B cell (primary cell): Measurements from ENCODE around the gene DEAF1. TPM values are rescaled to one million over a fixed set of nuclear protein-coding genes. Genes with fewer than 3 reads are reported as not detected.

Experiments
- ATAC-seq: fragments of 200-7000 bp; cut with Tn5 transposase; one replicate; pipeline ENCODE4 v1.10.0; 2021; ENCODE audit warnings: low read depth, mild to moderate bottlenecking, moderate number of reproducible peaks, moderate library complexity
- CTCF ChIA-PET: fragments of 350-600 bp; sonication (Branson Sonifier 250); formaldehyde crosslinking; loops from one replicate; lab custom pipeline; 2021; ENCODE audit warnings: antibody characterized with exemption, inconsistent platforms; lab: Charles Lee
- POLR2A ChIA-PET: fragments of 350-600 bp; sonication (Branson Sonifier 250); formaldehyde crosslinking; loops from one replicate; lab custom pipeline; 2021; ENCODE audit warnings: antibody characterized with exemption; lab: Charles Lee
- DNase-seq: peaks from one replicate; pipeline ENCODE4 v3.0.0; 2013
- H2AFZ ChIP-seq: 2 replicates; pipeline ENCODE4 v1.6.1; 2012; ENCODE audit warnings: mild to moderate bottlenecking, low read depth, low read length; ENCODE audit not compliant: insufficient read depth, poor library complexity, severe bottlenecking
- H3K27ac ChIP-seq, 2 donors: 1 replicate in 1 of 2; 2 replicates in 1 of 2; pipeline ENCODE4 v1.5.1; 2012 to 2013; ENCODE audit warnings: low read length in 2 of 2, mild to moderate bottlenecking in 2 of 2, moderate library complexity in 1 of 2
- H3K27me3 ChIP-seq, 4 experiments: fragments of 200-600 bp in 1 of 4; sonication (generic) in 1 of 4; replicated peaks in 1 of 4; 1 replicate in 2 of 4; 2 replicates in 2 of 4; pipeline versions ENCODE4 v1.6.1 to v1.7.0; 2013 to 2016; ENCODE audit warnings: low read length in 3 of 4, mild to moderate bottlenecking in 2 of 4, mixed read lengths in 1 of 4, moderate library complexity in 1 of 4; ENCODE audit not compliant: insufficient read depth in 4 of 4, control insufficient read depth in 3 of 4; ENCODE audit errors: control extremely low read depth in 1 of 4
- H3K36me3 ChIP-seq, 2 experiments: replicated peaks in 1 of 2; 1 replicate in 1 of 2; 2 replicates in 1 of 2; pipeline versions ENCODE4 v1.6.1 to v1.7.1; 2013; ENCODE audit warnings: low read length in 1 of 2; ENCODE audit not compliant: insufficient read depth in 2 of 2, control insufficient read depth in 1 of 2; ENCODE audit errors: control extremely low read depth in 1 of 2, extremely low read depth in 1 of 2
- H3K4me1 ChIP-seq, 2 donors: fragments of 200-600 bp in 1 of 2; sonication (generic) in 1 of 2; 1 replicate in 1 of 2; 2 replicates in 1 of 2; pipeline versions ENCODE4 v1.5.1 to v1.6.1; 2013 to 2017; ENCODE audit warnings: low read length in 2 of 2; ENCODE audit not compliant: control insufficient read depth in 2 of 2, insufficient read depth in 2 of 2
- H3K4me2 ChIP-seq: replicated peaks from 2 replicates; pipeline ENCODE3; 2012; ENCODE audit warnings: mild to moderate bottlenecking, low read depth, low read length; ENCODE audit not compliant: poor library complexity, severe bottlenecking
- H3K4me3 ChIP-seq, 5 experiments: fragments of 200-600 bp in 1 of 5; sonication (generic) in 1 of 5; 1 replicate in 3 of 5; 2 replicates in 2 of 5; pipeline versions ENCODE4 v1.5.1 to v1.7.0; 2011 to 2016; ENCODE audit warnings: low read length in 4 of 5, mild to moderate bottlenecking in 4 of 5, low read depth in 2 of 5, control low read depth in 1 of 5, moderate library complexity in 1 of 5; ENCODE audit not compliant: insufficient read depth in 1 of 5; ENCODE audit errors: control extremely low read depth in 1 of 5, extremely low read depth in 1 of 5
- H3K79me2 ChIP-seq: fragments of 200-600 bp; sonication (generic); one replicate; pipeline ENCODE4 v1.6.0; 2016; ENCODE audit warnings: low read length; ENCODE audit not compliant: control insufficient read depth, insufficient read depth
- H3K9ac ChIP-seq: fragments of 200-600 bp; sonication (generic); 2 replicates; pipeline ENCODE4 v1.6.1; 2017; ENCODE audit warnings: mild to moderate bottlenecking, low read length, moderate library complexity
- H3K9me3 ChIP-seq, 3 donors: one replicate each; pipeline versions ENCODE4 v1.6.1 to v1.7.1; 2013; ENCODE audit warnings: low read length in 2 of 3; ENCODE audit not compliant: control insufficient read depth in 2 of 3, insufficient read depth in 1 of 3; ENCODE audit errors: control extremely low read depth in 1 of 3
- H4K20me1 ChIP-seq: 2 replicates; pipeline ENCODE4 v1.6.0; 2012; ENCODE audit warnings: mild to moderate bottlenecking, low read length; ENCODE audit not compliant: insufficient read depth, control insufficient read depth, poor library complexity, severe bottlenecking
- H3K27ac Mint-ChIP-seq: one replicate; pipeline ENCODE4 v1.8.0; 2021; ENCODE audit warnings: mixed read lengths
- H3K27me3 Mint-ChIP-seq: one replicate; pipeline ENCODE4 v1.8.0; 2021; ENCODE audit warnings: mixed read lengths
- H3K4me1 Mint-ChIP-seq: one replicate; pipeline ENCODE4 v1.8.0; 2021; ENCODE audit warnings: mixed read lengths
- H3K4me3 Mint-ChIP-seq: one replicate; pipeline ENCODE4 v1.8.0; 2021; ENCODE audit warnings: mixed read lengths
- H3K9me3 Mint-ChIP-seq: one replicate; pipeline ENCODE4 v1.8.0; 2022; ENCODE audit warnings: mixed read lengths; ENCODE audit not compliant: insufficient read depth
- EZH2 ChIP-seq: IDR thresholded peaks from 2 replicates; pipeline ENCODE4 v1.6.1; 2012; ENCODE audit warnings: borderline replicate concordance, low read depth, mild to moderate bottlenecking, moderate library complexity, low read length; ENCODE audit not compliant: insufficient read depth, poor library complexity, severe bottlenecking
- WGBS: methylation state at CpG from one replicate; pipeline ENCODE4 v1.1.5; 2013; ENCODE audit warnings: missing lambda C conversion rate; ENCODE audit not compliant: insufficient coverage; 5-methylcytosine and 5-hydroxymethylcytosine counted together
- intact Hi-C: fragments of 100-400 bp; cut with micrococcal nuclease; formaldehyde crosslinking; loops from one replicate; pipeline ENCODE4 v1.10.0; 2022
- polyA plus RNA-seq: library from polyadenylated mRNA; depleted of rRNA; stranded (reverse); fragments of >200 nt; gene quantifications from 2 replicates; pipeline ENCODE4 v1.2.3, GENCODE V29; 2012
- total RNA-seq, 2 donors: library from RNA; stranded (reverse); fragments of 120-200 nt in 1 of 2; gene quantifications; 1 replicate in 1 of 2; 2 replicates in 1 of 2; pipeline versions ENCODE4 v1.2.3 to v1.2.4, GENCODE V29; 2013 to 2022
- TF ChIP-seq, protein P1 (sequence below): fragments of 200-600 bp; IDR thresholded peaks from one replicate; pipeline ENCODE4 v1.8.0; 2022; ENCODE audit warnings: antibody characterized with exemption, mild to moderate bottlenecking

Gene DEAF1
- total and polyA plus RNA-seq, 2 donors (not counting 1 experiment from before 2014, with no cell fraction given), result 31.8 to 53.6 TPM

DNA sequence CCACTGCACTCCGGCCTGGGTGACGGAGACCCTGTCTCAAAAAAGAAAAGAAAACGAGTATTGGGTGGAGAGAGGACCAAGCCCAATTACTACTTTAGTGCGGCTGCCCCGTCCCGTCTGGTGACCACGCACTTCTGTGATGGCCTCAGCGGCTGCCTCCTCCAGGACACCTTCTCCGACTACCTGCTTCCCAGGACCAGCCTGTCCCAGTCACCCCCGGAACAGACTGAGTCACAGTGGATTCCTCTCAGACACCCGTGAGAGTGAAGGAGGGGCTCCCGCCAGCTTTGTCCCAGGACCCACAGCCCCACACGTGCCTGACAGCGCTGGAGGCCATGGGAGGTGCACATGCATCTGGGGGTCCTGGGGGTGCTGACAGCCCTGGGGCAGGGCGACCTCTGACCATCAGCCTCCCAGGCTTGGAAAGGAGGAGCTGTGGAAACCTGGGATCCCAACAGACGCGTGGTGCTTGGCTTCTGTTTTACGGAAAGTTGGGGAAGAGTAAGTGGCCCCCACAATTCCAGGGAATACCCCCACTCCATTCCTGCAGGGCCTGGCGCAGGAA lies 53.1 kb downstream of the DEAF1 start:
- Mint-ChIP-seq H3K27me3 (peaks cover 13% of the 10 kb centered on the region), H3K27ac (no peak overlapping the region), H3K4me1 (peaks cover 22% of the 10 kb centered on the region), H3K4me3 (no peak overlapping the region), H3K9me3 (no peaks in the 10 kb centered on the region)
- no peak overlapping the region for H3K4me2 ChIP-seq
- no peak for DNase-seq
- ATAC-seq, result no peak
- peaks cover 2% of the 10 kb centered on the region for H3K79me2 ChIP-seq
- 94% methylated on average over 15 of the region's 19 CpGs for WGBS
- intact Hi-C loops, result no loop called here
- no peak overlapping the region for H2AFZ ChIP-seq
- no peaks in the 10 kb centered on the region for H3K36me3 ChIP-seq
- H3K27me3 ChIP-seq, result peaks cover 0 to 31% (median 17%) of the 10 kb centered on the region in 4 experiments
- peaks cover 0 to 7% (median 0%) of the 10 kb centered on the region in 3 donors for H3K9me3 ChIP-seq
- ChIA-PET POLR2A (no interaction called here), CTCF (no interaction called here)
- H3K9ac ChIP-seq, result no peak overlapping the region
- peaks cover 24 to 34% of the 10 kb centered on the region in 2 donors for H3K4me1 ChIP-seq
- no peak overlapping the region for H3K27ac ChIP-seq
- H4K20me1 ChIP-seq, result peaks cover 16% of the 10 kb centered on the region
- no peak overlapping the region for H3K4me3 ChIP-seq
- TF ChIP-seq EZH2, result no peak
- TF ChIP-seq, protein P1, sequence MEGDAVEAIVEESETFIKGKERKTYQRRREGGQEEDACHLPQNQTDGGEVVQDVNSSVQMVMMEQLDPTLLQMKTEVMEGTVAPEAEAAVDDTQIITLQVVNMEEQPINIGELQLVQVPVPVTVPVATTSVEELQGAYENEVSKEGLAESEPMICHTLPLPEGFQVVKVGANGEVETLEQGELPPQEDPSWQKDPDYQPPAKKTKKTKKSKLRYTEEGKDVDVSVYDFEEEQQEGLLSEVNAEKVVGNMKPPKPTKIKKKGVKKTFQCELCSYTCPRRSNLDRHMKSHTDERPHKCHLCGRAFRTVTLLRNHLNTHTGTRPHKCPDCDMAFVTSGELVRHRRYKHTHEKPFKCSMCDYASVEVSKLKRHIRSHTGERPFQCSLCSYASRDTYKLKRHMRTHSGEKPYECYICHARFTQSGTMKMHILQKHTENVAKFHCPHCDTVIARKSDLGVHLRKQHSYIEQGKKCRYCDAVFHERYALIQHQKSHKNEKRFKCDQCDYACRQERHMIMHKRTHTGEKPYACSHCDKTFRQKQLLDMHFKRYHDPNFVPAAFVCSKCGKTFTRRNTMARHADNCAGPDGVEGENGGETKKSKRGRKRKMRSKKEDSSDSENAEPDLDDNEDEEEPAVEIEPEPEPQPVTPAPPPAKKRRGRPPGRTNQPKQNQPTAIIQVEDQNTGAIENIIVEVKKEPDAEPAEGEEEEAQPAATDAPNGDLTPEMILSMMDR, result no peak

DNA sequence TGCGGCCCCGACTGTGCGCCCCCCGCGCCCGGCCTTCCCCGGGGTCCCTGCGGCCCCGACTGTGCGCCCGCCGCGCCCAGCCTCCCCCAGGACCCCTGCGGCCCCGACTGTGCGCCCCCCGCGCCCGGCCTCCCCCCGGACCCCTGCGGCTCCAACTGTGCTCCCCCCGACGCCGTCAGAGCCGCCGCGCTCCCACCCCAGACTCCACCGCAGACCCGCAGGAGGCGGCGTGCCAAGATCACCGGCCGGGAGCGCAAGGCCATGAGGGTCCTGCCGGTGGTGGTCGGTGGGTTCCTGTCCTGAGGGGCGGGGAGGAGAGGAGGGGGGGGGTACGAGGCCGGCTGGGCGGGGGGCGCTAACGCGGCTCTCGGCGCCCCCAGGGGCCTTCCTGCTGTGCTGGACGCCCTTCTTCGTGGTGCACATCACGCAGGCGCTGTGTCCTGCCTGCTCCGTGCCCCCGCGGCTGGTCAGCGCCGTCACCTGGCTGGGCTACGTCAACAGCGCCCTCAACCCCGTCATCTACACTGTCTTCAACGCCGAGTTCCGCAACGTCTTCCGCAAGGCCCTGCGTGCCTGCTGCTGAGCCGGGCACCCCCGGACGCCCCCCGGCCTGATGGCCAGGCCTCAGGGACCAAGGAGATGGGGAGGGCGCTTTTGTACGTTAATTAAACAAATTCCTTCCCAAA lies 54.9 kb downstream of the DEAF1 start:
- peak overlapping the region in 1 of 5 experiments; percentile 41 for H3K4me3 ChIP-seq
- CTCF ChIA-PET, result no interaction called here
- no peak overlapping the region for H3K9ac ChIP-seq

More for the DNA sequence above, 54.9 kb downstream of the DEAF1 start:
- H3K27ac ChIP-seq, result no peak overlapping the region
- intact Hi-C loops, result no loop called here
- Mint-ChIP-seq H3K4me3 (peak overlapping the region; percentile 80), H3K4me1 (peaks cover 21% of the 10 kb centered on the region), H3K9me3 (no peaks in the 10 kb centered on the region), H3K27me3 (peaks cover 23% of the 10 kb centered on the region), H3K27ac (peak overlapping the region; percentile 70)
- peaks cover 0 to 7% (median 0%) of the 10 kb centered on the region in 3 donors for H3K9me3 ChIP-seq
- peaks cover 24 to 28% of the 10 kb centered on the region in 2 donors for H3K4me1 ChIP-seq
- H3K79me2 ChIP-seq, result peaks cover 2% of the 10 kb centered on the region
- POLR2A ChIA-PET, result interaction anchor here (0.6 kb wide), 1 partner anchor 14 kb away, joined by 3 read pairs; no protein-coding TSS in a partner anchor
- peak; percentile 44 for ATAC-seq
- H3K4me2 ChIP-seq, result peak overlapping the region; percentile 76
- WGBS, result 5% methylated on average over 56 of the region's 69 CpGs
- TF ChIP-seq, protein P1, result no peak
- no peak for TF ChIP-seq EZH2
- peaks cover 0 to 38% (median 20%) of the 10 kb centered on the region in 4 experiments for H3K27me3 ChIP-seq
- DNase-seq, result peak; percentile 50
- peaks cover 16% of the 10 kb centered on the region for H4K20me1 ChIP-seq
- H3K36me3 ChIP-seq, result no peaks in the 10 kb centered on the region
- no peak overlapping the region for H2AFZ ChIP-seq
